T-helper 17 cell (primary cell): ENCODE data around the gene IMP3. TPM values are rescaled to one million over a fixed set of nuclear protein-coding genes. Genes with fewer than 3 reads are reported as not detected.
"Not testable (repeated sequence)": the region's sequence is repeated elsewhere in the genome, so short reads cannot be mapped to it uniquely, and the experiment has no call there.

Source experiments
- ATAC-seq: fragments of 150-1000 bp; cut with Tn5 transposase; 2 replicates; pipeline ENCODE4 v1.10.0; 2021; ENCODE audit warnings: mild to moderate bottlenecking, moderate library complexity
- DNase-seq, 3 donors: peaks; one replicate each; pipeline versions ENCODE4 v3.0.0 to v3.0.0-alpha.2; 2020 to 2021
- H3K9me3 ChIP-seq: one replicate; pipeline ENCODE4 v1.7.0; 2013; ENCODE audit warnings: low read length, mild to moderate bottlenecking; ENCODE audit not compliant: control insufficient read depth, poor library complexity, severe bottlenecking
- H3K27ac Mint-ChIP-seq: one replicate; pipeline ENCODE4 v1.8.0; 2022; ENCODE audit warnings: mild to moderate bottlenecking, moderate library complexity, mixed read lengths
- H3K27me3 Mint-ChIP-seq: one replicate; pipeline ENCODE4 v1.8.0; 2022; ENCODE audit warnings: mixed read lengths
- H3K36me3 Mint-ChIP-seq: one replicate; pipeline ENCODE4 v1.8.0; 2022; ENCODE audit warnings: low read depth, mixed read lengths
- H3K4me1 Mint-ChIP-seq: one replicate; pipeline ENCODE4 v1.8.0; 2022; ENCODE audit warnings: mild to moderate bottlenecking, mixed read lengths
- H3K4me3 Mint-ChIP-seq: one replicate; pipeline ENCODE4 v1.8.0; 2022; ENCODE audit warnings: mild to moderate bottlenecking, moderate library complexity, mixed read lengths
- total RNA-seq, 4 donors: library from RNA in 2 of 4; stranded (reverse) in 2 of 4; gene quantifications; one replicate each; pipeline ENCODE4 v1.2.3 and lab custom pipeline; 2022 to 2026

The IMP3 gene, protein sequence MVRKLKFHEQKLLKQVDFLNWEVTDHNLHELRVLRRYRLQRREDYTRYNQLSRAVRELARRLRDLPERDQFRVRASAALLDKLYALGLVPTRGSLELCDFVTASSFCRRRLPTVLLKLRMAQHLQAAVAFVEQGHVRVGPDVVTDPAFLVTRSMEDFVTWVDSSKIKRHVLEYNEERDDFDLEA
- total RNA-seq = 10 to 100 TPM; 30.1 to 35.5 TPM
- total RNA-seq (lab: John Stamatoyannopoulos, UW) = 30.8 to 63.0 reads per million in 2 donors

GRCh38 chr15:75639709-75640482 is at the start of gene IMP3:
TSS of gene IMP3 (minus strand) at chr15:75640224. CDS start at chr15:75640168, 56 bp downstream.
- peak; percentile 83 to 89 (median 85) for DNase-seq
- H3K36me3 Mint-ChIP-seq = no peaks in the 10 kb centered on the region
- peak; percentile 92 for ATAC-seq
- H3K4me1 Mint-ChIP-seq = peaks cover 40% of the 10 kb centered on the region
- no peaks in the 10 kb centered on the region for H3K27me3 Mint-ChIP-seq
- no peaks in the 10 kb centered on the region for H3K9me3 ChIP-seq
- H3K27ac Mint-ChIP-seq = peak within 1 kb of the TSS; percentile 90
- H3K4me3 Mint-ChIP-seq = peak within 1 kb of the TSS; percentile 94

DNA sequence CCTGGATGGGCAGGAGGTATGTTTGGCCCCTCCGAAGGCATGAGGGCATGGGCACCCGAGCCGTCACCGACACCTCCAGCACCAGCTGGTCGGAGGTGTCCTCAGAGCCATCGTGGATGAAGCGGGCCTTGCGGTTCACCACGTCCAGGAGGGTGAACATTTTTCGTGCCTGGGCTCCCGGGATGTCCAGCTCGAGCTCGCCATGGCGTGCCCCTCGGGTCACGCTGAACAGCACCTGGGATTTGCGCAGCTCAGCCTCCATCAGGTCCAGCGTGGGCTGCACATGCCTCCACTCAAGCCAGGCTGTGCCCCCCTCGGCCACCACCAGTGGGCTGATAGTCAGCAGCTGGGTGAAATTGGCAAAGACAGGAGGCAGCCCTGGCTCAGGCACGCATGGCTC is 49.4 kb upstream of the IMP3 start:
- not testable (repeated sequence) for ATAC-seq, DNase-seq, H3K36me3 Mint-ChIP-seq, H3K4me1 Mint-ChIP-seq, H3K27ac Mint-ChIP-seq, H3K9me3 ChIP-seq, H3K4me3 Mint-ChIP-seq
- peaks cover 15% of the 10 kb centered on the region for H3K27me3 Mint-ChIP-seq

GRCh38 chr15:75688831-75689230 is 48.8 kb upstream of the IMP3 start:
- DNase-seq (no peak), ATAC-seq (no peak)
- peaks cover 4% of the 10 kb centered on the region for H3K4me1 Mint-ChIP-seq
- peaks cover 14% of the 10 kb centered on the region for H3K27me3 Mint-ChIP-seq
- H3K9me3 ChIP-seq = no peaks in the 10 kb centered on the region
- H3K4me3 Mint-ChIP-seq = no peak overlapping the region
- no peak overlapping the region for H3K27ac Mint-ChIP-seq
- H3K36me3 Mint-ChIP-seq = peaks cover 4% of the 10 kb centered on the region

DNA sequence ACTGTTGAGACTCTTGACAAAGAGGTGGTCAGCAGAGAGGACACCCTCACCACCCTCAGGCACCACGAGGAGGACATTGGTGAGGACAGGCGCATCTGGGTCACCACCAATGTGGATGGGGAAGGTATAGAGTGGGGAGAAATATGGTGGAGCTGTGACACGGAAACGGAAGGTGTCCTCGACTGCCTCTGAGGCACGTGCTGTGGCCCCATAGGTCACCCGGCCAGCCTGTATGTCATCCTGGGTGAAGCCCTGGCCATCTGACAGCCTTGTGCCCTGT is 48.2 kb upstream of the IMP3 start:
- peaks cover 4% of the 10 kb centered on the region for H3K4me1 Mint-ChIP-seq
- H3K36me3 Mint-ChIP-seq = peaks cover 4% of the 10 kb centered on the region
- ATAC-seq (no peak), DNase-seq (no peak)
- H3K9me3 ChIP-seq = no peaks in the 10 kb centered on the region
- no peak overlapping the region for H3K4me3 Mint-ChIP-seq
- no peak overlapping the region for H3K27ac Mint-ChIP-seq
- peaks cover 8% of the 10 kb centered on the region for H3K27me3 Mint-ChIP-seq

DNA sequence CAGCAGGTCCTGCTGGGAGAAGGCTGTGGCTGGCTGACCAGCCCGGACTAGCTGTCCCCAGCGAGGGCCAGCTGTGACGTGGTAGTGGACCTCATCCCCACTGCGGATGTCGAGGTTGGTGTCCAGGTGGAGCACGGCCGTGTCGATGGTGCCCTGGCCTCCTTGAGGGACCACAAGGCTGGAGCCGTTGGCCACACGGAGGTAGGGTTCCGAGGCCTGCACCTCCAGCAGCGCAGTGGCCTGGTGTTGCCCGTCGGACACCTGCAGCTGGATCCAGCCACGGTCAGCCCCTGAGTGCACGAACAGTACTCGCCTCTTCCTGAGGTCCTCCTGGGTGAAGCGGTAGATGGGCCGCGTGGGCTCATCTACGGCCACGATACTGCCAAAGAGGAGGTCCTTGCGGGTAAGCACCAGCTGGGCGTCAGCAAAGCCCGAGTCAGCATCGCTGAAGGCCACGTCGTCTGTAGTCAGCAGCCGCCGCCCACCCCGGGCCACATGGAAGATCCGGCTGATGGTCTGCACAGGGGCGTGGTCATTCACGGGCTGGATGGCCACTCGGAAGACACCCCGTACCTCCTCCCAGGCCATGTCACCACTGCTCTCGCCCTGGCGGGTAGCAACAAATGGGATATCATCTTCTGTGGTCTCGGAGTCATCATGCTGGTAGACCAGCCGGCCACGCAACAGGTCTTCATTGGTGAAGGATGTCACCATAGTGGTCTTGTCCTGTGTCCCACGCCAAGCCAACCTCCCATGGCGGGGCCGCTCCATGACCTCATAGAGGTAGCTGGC is 47.7 kb upstream of the IMP3 start:
- H3K9me3 ChIP-seq = no peaks in the 10 kb centered on the region
- Mint-ChIP-seq H3K36me3 (peaks cover 4% of the 10 kb centered on the region), H3K27me3 (peaks cover 7% of the 10 kb centered on the region), H3K27ac (no peak overlapping the region), H3K4me1 (peaks cover 4% of the 10 kb centered on the region), H3K4me3 (no peak overlapping the region)
- ATAC-seq (no peak), DNase-seq (no peak)

- ATAC-seq (peak; percentile 87), DNase-seq (peak; percentile 45 to 75 (median 63))
- not testable (repeated sequence) for H3K4me1 Mint-ChIP-seq, H3K9me3 ChIP-seq, H3K4me3 Mint-ChIP-seq, H3K36me3 Mint-ChIP-seq, H3K27me3 Mint-ChIP-seq, H3K27ac Mint-ChIP-seq
Observed at GRCh38 chr15:75686212-75686642, 46.2 kb upstream of the IMP3 start.

DNA sequence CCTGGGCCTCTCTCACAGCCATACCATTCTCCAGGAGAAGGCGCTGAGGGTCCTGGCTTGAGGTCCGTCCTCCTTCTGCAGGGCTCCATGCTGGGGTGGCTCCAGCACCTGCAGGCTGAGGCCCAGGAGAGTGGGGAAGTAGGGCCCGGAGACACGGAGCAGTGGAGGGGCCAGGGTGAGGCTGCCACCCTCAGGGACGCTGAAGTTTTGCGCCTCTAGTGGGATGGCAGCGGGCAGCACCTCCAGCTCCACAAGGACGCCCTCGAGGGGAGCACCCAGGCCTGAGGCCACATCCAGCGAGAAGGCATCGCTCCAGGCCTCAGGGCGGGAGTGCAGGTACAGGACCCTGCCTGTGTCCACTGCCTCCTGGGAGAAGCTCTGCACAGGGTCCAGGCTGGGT is 45.2 kb upstream of the IMP3 start:
- Mint-ChIP-seq H3K4me3 (no peak overlapping the region), H3K27ac (no peak overlapping the region), H3K4me1 (no peaks in the 10 kb centered on the region), H3K27me3 (no peaks in the 10 kb centered on the region), H3K36me3 (no peaks in the 10 kb centered on the region)
- DNase-seq (no peak), ATAC-seq (no peak)
- no peaks in the 10 kb centered on the region for H3K9me3 ChIP-seq

- Mint-ChIP-seq H3K4me1 (no peaks in the 10 kb centered on the region), H3K36me3 (no peaks in the 10 kb centered on the region), H3K27ac (no peak overlapping the region), H3K27me3 (no peaks in the 10 kb centered on the region), H3K4me3 (no peak overlapping the region)
- DNase-seq (no peak), ATAC-seq (no peak)
- no peaks in the 10 kb centered on the region for H3K9me3 ChIP-seq
Observed at GRCh38 chr15:75684648-75685047, 44.6 kb upstream of the IMP3 start.

DNA sequence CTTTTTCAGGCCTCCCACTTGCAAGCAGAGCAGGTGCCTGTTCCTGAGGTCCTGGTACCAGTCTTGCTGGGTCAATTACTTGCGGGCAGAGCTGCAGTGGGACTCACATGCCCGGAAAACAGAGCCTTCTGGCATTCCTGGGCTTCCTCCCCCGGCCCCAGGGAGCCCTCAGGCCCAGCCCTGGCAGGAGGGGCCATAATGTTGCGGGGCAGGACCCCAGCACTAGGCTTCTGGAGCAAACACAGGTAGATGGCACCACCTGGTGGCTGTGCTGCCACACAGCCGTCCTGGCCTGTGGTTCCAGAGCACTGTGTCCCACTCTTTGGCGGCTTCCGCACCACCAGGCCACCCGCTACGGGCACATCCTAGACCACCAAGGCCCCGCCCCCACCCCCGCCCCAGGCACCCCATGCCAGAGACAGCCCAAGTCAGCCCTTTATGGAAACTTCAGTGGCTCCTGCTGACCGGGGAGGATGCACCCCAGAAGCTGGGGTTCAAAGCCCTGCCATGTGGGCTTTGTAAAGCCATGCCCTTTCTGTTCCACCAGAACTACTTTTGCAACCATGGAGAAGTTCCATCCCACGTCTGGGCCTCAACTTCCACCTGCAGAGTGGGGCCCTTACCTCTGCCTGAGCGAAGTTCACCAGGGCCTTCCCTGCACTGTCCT is 43.8 kb upstream of the IMP3 start:
- not testable (repeated sequence) for H3K9me3 ChIP-seq, H3K4me1 Mint-ChIP-seq, H3K27me3 Mint-ChIP-seq, H3K36me3 Mint-ChIP-seq, H3K27ac Mint-ChIP-seq, H3K4me3 Mint-ChIP-seq
- peak; percentile 79 for ATAC-seq
- DNase-seq = peak; percentile 29 to 58 (median 46)

DNA sequence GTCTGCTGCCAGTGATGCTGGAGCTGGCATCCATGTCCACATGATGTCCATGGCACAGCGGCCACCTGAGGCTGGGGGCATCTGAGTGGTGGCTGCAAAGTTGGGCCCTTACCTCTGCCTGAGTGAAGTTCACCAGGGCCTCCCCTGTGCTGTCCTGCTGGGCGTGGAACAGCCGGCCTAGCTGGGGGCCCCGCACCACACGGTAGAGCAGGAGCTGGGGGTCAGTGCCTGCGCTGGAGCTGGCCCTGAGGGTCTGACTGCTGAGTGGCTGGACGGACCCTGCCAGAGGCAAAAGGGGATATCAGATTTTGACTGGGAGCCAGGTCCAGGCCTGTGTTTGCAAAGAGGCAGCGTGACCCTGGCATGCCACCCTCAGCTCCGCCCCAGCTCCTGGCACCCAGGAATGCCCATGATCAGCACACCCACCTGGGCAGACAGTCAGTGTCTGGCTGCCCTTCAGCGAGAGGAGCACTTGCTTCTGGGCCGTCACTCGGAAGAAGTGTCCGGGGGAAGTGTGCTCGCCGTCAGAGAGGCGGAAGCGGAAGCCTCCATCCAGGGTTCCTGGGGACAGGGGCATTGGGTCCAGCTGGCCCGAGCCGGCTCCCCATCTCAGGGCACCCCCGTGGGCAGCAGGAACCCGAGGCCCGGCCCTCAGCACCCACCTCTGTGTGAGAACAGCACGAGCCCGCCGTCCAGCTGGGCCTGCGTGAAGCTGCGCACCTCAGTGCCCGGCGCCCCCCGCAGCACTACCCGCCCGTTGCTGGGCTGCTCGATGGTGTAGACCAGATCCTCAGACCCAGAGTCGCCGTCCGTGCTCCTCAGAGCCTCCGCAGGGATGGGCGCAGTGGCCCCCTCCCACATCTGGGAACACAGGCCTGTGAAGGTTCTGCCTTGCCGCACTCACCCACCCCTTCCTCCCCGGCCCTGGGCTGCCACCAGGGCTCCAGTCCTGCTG is 42.4 kb upstream of the IMP3 start:
- ATAC-seq (no peak), DNase-seq (no peak)
- no peaks in the 10 kb centered on the region for H3K36me3 Mint-ChIP-seq
- no peaks in the 10 kb centered on the region for H3K9me3 ChIP-seq
- H3K4me1 Mint-ChIP-seq = peaks cover 7% of the 10 kb centered on the region
- no peak overlapping the region for H3K4me3 Mint-ChIP-seq
- H3K27me3 Mint-ChIP-seq = no peaks in the 10 kb centered on the region
- H3K27ac Mint-ChIP-seq = no peak overlapping the region

- no peak for DNase-seq
- H3K9me3 ChIP-seq = no peaks in the 10 kb centered on the region
- Mint-ChIP-seq H3K27ac (no peak overlapping the region), H3K27me3 (no peaks in the 10 kb centered on the region), H3K4me3 (no peak overlapping the region), H3K4me1 (peaks cover 7% of the 10 kb centered on the region), H3K36me3 (no peaks in the 10 kb centered on the region)
- no peak for ATAC-seq
Observed at GRCh38 chr15:75680007-75680789, 40.2 kb upstream of the IMP3 start.

- H3K36me3 Mint-ChIP-seq, ATAC-seq, H3K27ac Mint-ChIP-seq, H3K27me3 Mint-ChIP-seq, DNase-seq, H3K4me3 Mint-ChIP-seq, H3K4me1 Mint-ChIP-seq, H3K9me3 ChIP-seq: not testable (repeated sequence)
Observed at GRCh38 chr15:75678324-75678690, 38.3 kb upstream of the IMP3 start.
